Skeletal muscle cell (primary cell): ENCODE measurements around the gene MTCL1.

Source experiments
- DNase-seq: peaks from one replicate; pipeline ENCODE4 v3.0.0-alpha.2; 2010; ENCODE audit warnings: low read depth
- H3K4me3 ChIP-seq: 2 replicates; pipeline ENCODE4 v1.5.1; 2011; ENCODE audit warnings: low read depth, mild to moderate bottlenecking, control low read depth, low read length, moderate library complexity

Gene MTCL1

DNA sequence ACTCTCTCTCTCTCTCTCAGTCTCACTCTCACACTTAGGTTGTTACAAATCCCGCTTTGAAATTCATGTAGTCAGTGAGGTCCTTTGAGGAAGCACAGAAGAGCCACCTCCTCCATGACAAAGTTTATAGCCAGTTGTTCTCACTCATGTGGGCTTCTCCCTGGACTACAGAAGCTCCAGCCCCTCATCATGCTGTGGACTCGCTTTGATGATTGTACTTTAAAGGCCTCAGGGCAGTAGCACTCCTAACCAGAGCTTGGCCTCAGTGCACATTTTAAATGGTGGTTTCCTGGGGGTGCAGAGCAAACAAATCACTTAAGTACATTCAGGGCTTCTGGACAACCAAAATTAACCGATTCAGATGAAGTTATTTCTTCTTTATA lies 115.7 kb downstream of the MTCL1 start:
- no peak for DNase-seq
- H3K4me3 ChIP-seq: no peak overlapping the region

DNA sequence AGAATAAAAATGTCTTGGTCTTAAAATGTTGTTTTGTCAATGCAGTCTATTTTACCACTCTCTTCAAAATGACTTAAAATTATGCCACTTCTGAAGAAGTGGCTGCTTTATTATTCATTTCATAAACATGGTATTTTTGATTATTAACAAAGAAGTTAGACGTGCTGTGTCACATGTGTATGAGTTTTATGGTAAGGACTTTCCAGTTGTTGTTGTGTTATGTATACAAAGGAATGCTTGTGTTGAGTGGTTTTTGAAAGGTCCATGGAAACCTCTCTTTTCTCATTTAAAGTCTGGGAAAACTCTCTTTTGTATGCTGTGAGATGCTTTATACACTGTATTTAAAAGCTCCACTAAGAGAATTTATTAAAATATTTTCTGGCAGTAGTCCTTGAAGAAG lies 116.2 kb downstream of the MTCL1 start:
- no peak for DNase-seq
- no peak overlapping the region for H3K4me3 ChIP-seq

DNA sequence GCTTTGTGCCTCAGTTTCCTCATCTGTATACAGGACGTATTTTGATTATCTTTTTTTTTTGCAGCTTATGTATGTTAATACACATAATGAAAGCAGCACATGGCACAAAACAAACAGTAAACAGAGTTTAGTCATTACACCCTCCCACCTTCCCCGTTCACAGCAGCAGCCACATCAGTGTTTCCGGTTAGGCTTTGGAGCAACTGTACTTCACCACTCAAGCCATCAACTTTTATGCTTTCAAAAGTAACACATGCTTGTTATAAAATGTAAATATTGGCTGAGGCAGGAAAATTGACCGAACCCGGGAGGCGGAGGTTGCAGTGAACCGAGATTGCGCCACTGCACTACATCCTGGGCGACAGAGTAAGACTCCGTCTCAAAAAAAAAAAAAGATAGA lies 117.3 kb downstream of the MTCL1 start:
- no peak for DNase-seq
- no peak overlapping the region for H3K4me3 ChIP-seq

- no peak overlapping the region for H3K4me3 ChIP-seq
- DNase-seq: no peak
Measured at GRCh38 chr18:8823530-8823929, 118.2 kb downstream of the MTCL1 start.

DNA sequence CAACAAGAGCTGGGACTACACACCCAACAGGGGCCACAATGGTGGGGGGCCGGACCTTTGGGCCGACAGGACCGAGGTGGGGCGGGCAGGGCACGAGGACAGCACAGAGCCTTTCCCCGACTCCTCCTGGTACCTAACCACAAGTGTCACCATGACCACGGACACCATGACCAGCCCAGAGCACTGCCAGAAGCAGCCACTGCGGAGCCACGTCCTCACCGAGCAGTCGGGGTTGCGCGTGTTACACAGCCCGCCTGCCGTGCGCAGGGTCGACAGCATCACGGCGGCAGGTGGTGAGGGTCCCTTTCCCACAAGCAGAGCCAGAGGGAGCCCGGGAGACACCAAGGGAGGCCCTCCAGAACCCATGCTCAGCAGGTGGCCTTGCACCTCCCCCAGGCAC lies 119.5 kb downstream of the MTCL1 start:
- H3K4me3 ChIP-seq: no peak overlapping the region
- no peak for DNase-seq

- no peak for DNase-seq
- H3K4me3 ChIP-seq: no peak overlapping the region
Measured at GRCh38 chr18:8825273-8825672, 119.9 kb downstream of the MTCL1 start.

DNA sequence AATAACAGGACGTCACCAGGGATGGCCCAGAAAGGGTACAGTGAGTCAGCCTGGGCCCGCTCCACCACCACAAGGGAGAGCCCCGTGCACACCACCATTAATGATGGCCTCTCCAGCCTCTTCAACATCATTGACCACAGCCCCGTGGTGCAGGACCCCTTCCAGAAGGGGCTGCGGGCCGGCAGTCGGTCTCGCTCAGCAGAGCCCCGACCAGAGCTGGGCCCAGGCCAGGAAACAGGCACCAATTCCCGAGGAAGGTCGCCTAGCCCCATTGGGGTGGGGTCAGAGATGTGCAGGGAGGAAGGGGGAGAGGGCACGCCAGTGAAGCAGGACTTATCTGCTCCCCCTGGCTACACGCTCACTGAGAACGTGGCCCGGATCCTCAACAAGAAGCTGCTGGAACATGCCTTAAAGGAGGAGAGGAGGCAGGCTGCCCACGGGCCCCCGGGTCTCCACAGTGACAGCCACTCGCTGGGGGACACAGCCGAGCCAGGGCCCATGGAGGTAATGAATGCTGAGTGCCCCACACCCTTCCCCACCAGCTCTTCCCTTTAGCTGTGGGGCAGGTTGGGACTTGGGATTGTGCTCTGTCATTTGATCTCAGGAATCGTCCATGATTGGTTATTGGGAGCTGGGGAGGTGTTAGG lies 120.5 kb downstream of the MTCL1 start:
- H3K4me3 ChIP-seq: no peak overlapping the region
- DNase-seq: no peak

DNA sequence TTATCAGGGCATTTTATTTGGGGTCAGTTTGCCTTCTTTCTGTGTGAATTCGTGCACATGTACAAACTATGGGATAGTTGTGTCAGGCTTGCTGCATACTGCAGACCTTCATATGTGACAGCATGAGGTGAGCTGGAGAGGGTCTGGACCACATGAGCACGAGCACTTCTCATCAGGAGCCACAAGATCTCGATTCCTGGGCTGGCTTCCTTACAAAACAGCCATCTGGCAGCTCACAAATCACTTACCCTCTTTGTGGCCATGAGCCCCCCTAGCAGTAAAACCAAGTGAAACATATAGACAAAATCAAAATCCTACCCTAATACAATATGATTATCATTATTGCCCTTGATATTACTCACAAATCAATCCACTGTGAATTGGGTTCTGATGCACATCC lies 121.2 kb downstream of the MTCL1 start:
- DNase-seq: no peak
- H3K4me3 ChIP-seq: no peak overlapping the region

- DNase-seq: no peak
Measured at GRCh38 chr18:8826971-8827370, 121.6 kb downstream of the MTCL1 start.

GRCh38 chr18:8828300-8828699 lies 122.9 kb downstream of the MTCL1 start:
- no peak for DNase-seq
- H3K4me3 ChIP-seq: no peak overlapping the region

More at GRCh38 chr18:8826971-8827370, 121.6 kb downstream of the MTCL1 start:
- H3K4me3 ChIP-seq: no peak overlapping the region

DNA sequence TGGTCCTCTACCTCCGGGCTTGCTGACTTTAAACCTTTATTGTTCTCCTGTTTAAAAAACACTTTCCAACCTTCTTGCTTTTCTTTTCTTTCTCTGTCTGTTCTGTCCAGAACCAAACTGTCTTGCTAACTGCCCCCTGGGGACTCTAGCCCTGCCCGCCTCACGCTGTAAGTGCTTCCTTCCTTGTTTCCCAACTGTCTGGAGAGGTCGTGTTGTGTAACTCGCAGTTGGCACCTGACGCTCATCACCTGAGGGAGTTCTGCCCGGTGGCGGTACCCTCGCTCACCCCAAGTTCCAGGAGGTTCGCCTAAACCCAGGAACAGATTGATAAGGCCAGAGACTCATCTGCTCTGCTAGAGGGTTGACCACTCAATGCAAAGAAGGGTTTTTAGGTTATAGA lies 123.4 kb downstream of the MTCL1 start:
- DNase-seq: no peak
- H3K4me3 ChIP-seq: no peak overlapping the region

DNA sequence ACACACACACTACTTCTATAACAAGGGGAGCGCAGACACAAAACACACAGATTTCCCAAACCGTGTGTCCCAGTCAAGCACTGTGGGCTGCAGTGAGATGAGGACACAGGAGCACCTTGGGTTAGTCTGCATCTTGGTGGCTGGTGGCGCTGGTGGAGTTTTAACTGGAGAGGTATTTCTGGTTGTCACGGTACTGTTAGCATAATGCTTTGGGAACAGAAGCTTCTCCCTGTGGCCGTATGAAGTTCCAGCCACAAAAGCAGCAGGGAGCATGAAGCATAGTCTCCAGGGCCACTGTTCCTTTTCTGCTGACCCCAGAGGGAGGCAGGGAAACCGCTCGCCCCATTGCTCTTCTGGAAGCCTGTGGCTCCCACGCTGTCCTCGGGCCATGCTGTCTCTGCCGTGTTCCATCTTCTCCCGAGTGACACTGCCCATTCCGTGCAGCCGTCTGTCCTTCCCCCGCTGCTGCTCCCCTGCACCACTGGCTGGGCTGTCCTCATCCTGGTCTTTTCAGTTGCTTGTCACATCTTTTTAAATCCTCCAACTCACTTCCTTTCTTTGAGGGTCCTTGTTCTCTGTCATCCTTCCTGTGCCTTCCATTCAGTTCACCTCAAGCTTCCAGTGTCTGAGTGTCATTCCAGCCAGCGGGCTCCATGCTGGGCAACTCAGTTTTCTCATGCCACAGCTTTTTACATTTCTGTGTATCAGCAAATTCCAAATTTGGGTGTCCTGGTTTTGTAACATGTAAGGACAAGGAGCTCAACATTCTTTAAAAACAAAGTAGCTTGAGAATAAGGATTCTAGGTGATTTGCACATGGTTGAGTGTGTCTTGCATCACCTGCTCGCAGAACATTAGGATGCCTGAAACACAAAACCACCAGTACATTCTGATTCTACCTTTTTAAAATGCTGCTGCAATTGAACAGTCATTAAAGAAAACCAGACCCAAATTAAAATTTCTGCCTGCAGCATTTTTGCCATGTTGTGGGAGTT lies 125.0 kb downstream of the MTCL1 start:
- H3K4me3 ChIP-seq: no peak overlapping the region
- DNase-seq: no peak

DNA sequence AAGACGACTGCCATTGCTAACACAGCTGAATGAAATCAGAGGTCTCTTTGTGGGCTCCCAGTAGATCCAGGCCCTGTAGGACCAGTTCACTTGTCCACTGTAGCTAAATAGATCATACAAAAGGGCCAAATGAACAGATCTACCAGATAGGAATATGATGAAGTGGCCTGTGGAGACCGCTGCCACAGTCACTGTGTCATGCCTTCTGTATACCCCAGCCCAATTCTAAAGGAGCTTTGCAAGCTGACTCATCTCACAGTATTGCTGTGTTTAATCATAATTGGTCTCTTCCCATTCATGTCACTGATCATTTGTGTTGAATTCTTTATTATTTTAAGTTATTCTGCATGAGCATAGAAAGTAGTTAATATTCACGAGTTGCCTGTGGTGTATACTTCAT lies 125.8 kb downstream of the MTCL1 start:
- no peak for DNase-seq
- H3K4me3 ChIP-seq: no peak overlapping the region

GRCh38 chr18:8831531-8831930 lies 126.2 kb downstream of the MTCL1 start:
- no peak overlapping the region for H3K4me3 ChIP-seq

GRCh38 chr18:8833480-8833879 lies 128.1 kb downstream of the MTCL1 start:
- no peak for DNase-seq
- H3K4me3 ChIP-seq: no peak overlapping the region

More at GRCh38 chr18:8831531-8831930, 126.2 kb downstream of the MTCL1 start:
- no peak for DNase-seq

GRCh38 chr18:8834881-8835280 lies 129.5 kb downstream of the MTCL1 start:
- no peak for DNase-seq

DNA sequence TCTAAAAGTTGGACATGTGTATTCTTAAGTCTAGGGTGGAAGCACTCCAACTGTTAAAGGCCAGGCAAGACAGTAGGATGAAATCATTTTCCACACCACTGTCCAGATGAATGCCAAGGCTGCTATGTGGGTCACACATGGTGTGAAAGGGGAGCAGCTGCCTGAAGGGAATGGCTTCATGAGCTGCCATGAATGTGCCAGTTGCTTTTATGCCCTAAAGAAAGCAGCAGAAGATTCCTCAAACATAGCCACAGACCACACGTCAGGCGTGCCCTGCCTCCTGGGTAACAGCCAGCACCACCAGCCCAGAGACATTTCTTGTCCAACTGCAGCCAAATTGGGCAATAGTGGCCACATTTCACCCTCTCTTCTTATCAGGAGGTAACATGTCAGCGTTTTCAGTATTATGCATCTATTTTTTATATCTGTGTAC lies 130.2 kb downstream of the MTCL1 start:
- H3K4me3 ChIP-seq: no peak overlapping the region
- peak; percentile 75 for DNase-seq

More at GRCh38 chr18:8834881-8835280, 129.5 kb downstream of the MTCL1 start:
- no peak overlapping the region for H3K4me3 ChIP-seq

- no peak for DNase-seq
- no peak overlapping the region for H3K4me3 ChIP-seq
Measured at GRCh38 chr18:8839281-8839680, 133.9 kb downstream of the MTCL1 start.

- H3K4me3 ChIP-seq: no peak overlapping the region
- no peak for DNase-seq
Measured at GRCh38 chr18:8841781-8842485, 136.6 kb downstream of the MTCL1 start.

DNA sequence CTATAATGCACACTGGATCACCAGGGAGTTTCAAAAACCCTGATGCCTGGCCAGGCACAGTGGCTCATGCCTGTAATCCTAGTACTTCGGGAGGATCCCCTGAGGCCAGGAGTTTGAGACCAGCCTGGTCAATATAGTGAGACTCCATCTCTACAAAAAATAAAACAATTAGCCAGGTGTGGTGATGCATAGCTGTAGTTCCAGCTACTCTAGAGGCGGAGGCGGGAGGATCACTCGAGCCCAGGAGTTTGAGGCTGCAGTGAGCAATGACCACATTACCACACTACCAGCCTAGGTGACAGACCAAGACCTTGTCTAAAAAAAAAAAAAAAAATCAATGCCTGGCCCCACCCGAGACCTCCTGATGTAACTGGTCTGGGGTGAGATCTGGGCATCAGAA lies 137.2 kb downstream of the MTCL1 start:
- no peak overlapping the region for H3K4me3 ChIP-seq
- DNase-seq: no peak
